ENCODE data around the gene IER5. TPM values are rescaled to one million over a fixed set of nuclear protein-coding genes. Genes with fewer than 3 reads are reported as not detected.

IER5 gene
- total RNA-seq, 1 experiment from 2014 or later = 100 TPM

DNA sequence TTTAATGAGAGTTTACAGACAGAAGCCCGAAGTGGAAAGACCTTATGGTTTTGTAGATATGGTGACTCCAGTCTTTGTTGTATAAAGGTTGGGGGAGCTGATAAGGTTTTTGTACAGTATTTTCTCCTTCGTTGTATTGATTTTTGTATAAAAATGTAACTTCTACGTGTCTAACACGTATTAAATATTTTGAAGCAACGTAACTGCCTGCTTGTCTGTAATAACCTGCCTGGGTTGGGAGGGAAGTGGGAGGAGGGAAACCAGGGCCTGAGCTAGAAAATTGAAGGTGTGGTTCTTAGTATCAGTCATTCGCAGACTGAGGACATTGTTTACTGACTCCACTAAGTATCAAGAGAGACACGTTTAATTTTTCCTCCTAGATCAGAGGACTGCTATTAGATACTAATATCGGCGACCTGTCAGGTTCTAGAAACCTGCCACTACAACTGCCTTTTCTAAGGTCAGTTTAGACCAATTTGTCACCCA lies 2.2 kb downstream of the IER5 start:
- H3K4me3 ChIP-seq (ENCODE audit: low read length) = peak overlapping the region; percentile 99
- intact Hi-C loops (cut with micrococcal nuclease) = loop anchor here (2.0 to 5.0 kb wide), 4 partner anchors 14 to 578 kb away; no protein-coding TSS in a partner anchor
- peaks cover 49% of the 10 kb centered on the region for H4K20me1 ChIP-seq (ENCODE audit: low read length)
- peak overlapping the region; percentile 69 for H3K27ac ChIP-seq (ENCODE audit: low read length)
- ChIA-PET POLR2A (ENCODE audit: unreplicated experiment) (interaction anchor here (0.6 to 1.4 kb wide), 4 partner anchors 14 to 51 kb away, joined by 3 to 21 read pairs (median 10); no protein-coding TSS in a partner anchor), CTCF (interaction anchor here (0.6 to 0.7 kb wide), 2 partner anchors 88 to 209 kb away, joined by 3 to 4 read pairs; no protein-coding TSS in a partner anchor)
- DNase-seq (peak; percentile 39), ATAC-seq (no peak)
- H3K36me3 ChIP-seq (ENCODE audit: low read depth, low read length) = peaks cover 43% of the 10 kb centered on the region
- no peaks in the 10 kb centered on the region for H3K27me3 ChIP-seq (ENCODE audit: low read length)
- TF ChIP-seq EZH2phosphoT487 (IDR thresholded peaks at IDR 0.05; ENCODE audit: borderline replicate concordance, low read length) = no peak
- no peak for TF ChIP-seq EZH2 (IDR thresholded peaks at IDR 0.05; ENCODE audit: low read length, unreplicated experiment)
- TF ChIP-seq, protein P1, sequence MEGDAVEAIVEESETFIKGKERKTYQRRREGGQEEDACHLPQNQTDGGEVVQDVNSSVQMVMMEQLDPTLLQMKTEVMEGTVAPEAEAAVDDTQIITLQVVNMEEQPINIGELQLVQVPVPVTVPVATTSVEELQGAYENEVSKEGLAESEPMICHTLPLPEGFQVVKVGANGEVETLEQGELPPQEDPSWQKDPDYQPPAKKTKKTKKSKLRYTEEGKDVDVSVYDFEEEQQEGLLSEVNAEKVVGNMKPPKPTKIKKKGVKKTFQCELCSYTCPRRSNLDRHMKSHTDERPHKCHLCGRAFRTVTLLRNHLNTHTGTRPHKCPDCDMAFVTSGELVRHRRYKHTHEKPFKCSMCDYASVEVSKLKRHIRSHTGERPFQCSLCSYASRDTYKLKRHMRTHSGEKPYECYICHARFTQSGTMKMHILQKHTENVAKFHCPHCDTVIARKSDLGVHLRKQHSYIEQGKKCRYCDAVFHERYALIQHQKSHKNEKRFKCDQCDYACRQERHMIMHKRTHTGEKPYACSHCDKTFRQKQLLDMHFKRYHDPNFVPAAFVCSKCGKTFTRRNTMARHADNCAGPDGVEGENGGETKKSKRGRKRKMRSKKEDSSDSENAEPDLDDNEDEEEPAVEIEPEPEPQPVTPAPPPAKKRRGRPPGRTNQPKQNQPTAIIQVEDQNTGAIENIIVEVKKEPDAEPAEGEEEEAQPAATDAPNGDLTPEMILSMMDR (conservative IDR thresholded peaks at IDR 0.05; ENCODE audit: low read depth, low read length) = no peak
- H2AFZ ChIP-seq (ENCODE audit: low read length) = no peak overlapping the region
- H3K9me3 ChIP-seq (ENCODE audit: low read length) = no peaks in the 10 kb centered on the region
- H3K79me2 ChIP-seq (ENCODE audit: low read length) = peaks cover 73% of the 10 kb centered on the region
- peaks cover 19% of the 10 kb centered on the region for H3F3A ChIP-seq (ENCODE audit: low read length, unreplicated experiment)
- peaks cover 18% of the 10 kb centered on the region for H3K4me1 ChIP-seq (ENCODE audit: insufficient read depth, low read length)
- H3K4me2 ChIP-seq (ENCODE audit: low read length) = peak overlapping the region; percentile 87
- no peaks in the 10 kb centered on the region for H3K9me2 ChIP-seq (replicated peaks; ENCODE audit: low read length)
- BruUV-seq (replicated peaks) = no TSS peak
- peak overlapping the region; percentile 97 for H3K9ac ChIP-seq (ENCODE audit: low read length)

DNA sequence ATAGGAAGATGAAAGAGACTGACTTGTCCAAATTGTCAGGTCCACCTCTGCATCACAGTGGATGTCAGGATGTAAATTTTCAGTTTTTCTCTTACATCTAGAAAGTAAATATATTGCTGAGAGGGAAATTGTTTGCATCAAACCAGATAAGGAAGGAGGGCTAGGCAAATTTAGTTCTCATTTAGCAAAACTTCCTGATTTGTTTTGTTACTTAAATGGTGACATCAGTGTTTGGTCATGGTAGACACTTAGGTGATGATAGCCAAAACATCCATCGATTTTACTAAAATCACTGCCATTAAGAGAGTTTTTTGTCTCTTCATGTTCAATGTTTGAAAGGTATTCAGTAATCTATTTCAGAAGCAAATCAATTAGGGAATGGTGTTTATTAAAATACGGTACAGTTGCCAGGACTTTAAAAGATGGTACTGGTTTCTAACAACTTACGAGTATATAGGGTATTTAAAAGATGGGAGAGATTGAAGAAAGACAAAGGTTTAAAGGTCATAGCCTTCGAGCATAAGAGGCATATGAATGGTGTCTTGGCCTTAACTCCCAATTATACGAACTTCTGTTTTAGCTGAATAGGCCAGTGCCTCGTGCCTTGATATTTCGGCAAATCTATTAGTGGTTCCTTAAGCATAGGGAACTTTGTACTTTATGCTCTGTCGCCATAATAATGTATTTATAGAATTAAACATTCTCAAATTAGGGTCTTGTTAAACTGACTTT lies 3.0 kb downstream of the IER5 start:
- TF ChIP-seq EZH2phosphoT487 (IDR thresholded peaks at IDR 0.05; ENCODE audit: borderline replicate concordance, low read length) (no peak), EZH2 (IDR thresholded peaks at IDR 0.05; ENCODE audit: low read length, unreplicated experiment) (no peak)
- TF ChIP-seq, protein P1 (conservative IDR thresholded peaks at IDR 0.05; ENCODE audit: low read depth, low read length) = no peak
- ATAC-seq (no peak), DNase-seq (no peak)
- Histone ChIP-seq H3K27ac (ENCODE audit: low read length) (peak overlapping the region; percentile 69), H3K4me1 (ENCODE audit: insufficient read depth, low read length) (peaks cover 18% of the 10 kb centered on the region), H2AFZ (ENCODE audit: low read length) (no peak overlapping the region), H4K20me1 (ENCODE audit: low read length) (peaks cover 49% of the 10 kb centered on the region), H3F3A (ENCODE audit: low read length, unreplicated experiment) (peaks cover 21% of the 10 kb centered on the region), H3K4me2 (ENCODE audit: low read length) (peak overlapping the region; percentile 87), H3K9me3 (ENCODE audit: low read length) (no peaks in the 10 kb centered on the region), H3K79me2 (ENCODE audit: low read length) (peaks cover 73% of the 10 kb centered on the region), H3K36me3 (ENCODE audit: low read depth, low read length) (peaks cover 43% of the 10 kb centered on the region), H3K9me2 (replicated peaks; ENCODE audit: low read length) (no peaks in the 10 kb centered on the region), H3K9ac (ENCODE audit: low read length) (peak overlapping the region; percentile 97), H3K27me3 (ENCODE audit: low read length) (no peaks in the 10 kb centered on the region), H3K4me3 (ENCODE audit: low read length) (peak overlapping the region; percentile 99)
- intact Hi-C loops (cut with micrococcal nuclease) = loop anchor here (2.0 to 5.0 kb wide), 4 partner anchors 13 to 579 kb away; no protein-coding TSS in a partner anchor
- BruUV-seq (replicated peaks) = no TSS peak
- ChIA-PET CTCF (interaction anchor here (0.7 kb wide), 1 partner anchor 210 kb away, joined by 4 read pairs; no protein-coding TSS in a partner anchor), POLR2A (ENCODE audit: unreplicated experiment) (interaction anchor here (0.6 to 1.4 kb wide), 6 partner anchors 13 to 138 kb away, joined by 3 to 21 read pairs (median 6); no protein-coding TSS in a partner anchor)
